ENCODE measurements around the gene HECW1. TPM values are rescaled to one million over a fixed set of nuclear protein-coding genes. Genes with fewer than 3 reads are reported as not detected.

The HECW1 gene
- polyA plus RNA-seq, 1 donor (not counting 4 experiments of a cell fraction or from before 2014, with no cell fraction given): not detected

DNA sequence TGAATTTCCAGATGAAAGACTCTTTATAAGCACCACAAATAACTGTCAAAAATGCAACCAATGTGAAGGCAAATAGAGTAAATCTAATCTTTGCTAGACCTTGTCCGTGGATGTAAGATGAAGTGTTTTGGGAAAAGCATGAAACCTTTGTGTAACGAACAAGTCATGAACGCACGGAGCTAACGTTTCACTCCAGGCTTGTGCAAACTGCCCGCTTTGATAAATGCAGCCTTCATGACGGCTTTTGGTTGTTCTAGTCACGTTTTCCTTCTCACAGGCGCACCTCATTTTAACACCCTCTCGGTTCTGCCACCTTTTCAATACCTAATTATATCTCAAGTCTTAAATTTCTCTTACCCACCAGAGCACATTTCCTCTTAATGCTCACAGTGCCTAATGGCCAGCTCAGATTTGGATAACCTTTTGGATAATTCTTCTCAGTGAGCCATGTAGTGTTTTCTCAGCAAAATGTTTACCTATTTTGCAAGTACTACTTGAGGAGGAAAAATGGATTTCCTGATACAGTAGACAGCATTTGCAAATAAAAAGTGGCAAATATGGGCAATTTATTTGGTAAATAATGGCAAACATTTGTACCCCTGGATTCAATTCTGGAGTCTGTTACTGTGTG, 63.2 kb downstream of the HECW1 start:
- Histone ChIP-seq H3K27ac (ENCODE audit: control insufficient read depth, insufficient read depth, low read length) (no peak overlapping the region), H4K20me1 (ENCODE audit: control insufficient read depth, extremely low read depth, insufficient read depth, low read length) (no peaks in the 10 kb centered on the region), H3K79me2 (ENCODE audit: control insufficient read depth, insufficient read depth, low read length) (no peaks in the 10 kb centered on the region), H3K9me1 (ENCODE audit: control insufficient read depth, extremely low read depth, insufficient read depth, low read length) (no peaks in the 10 kb centered on the region), H3K4me2 (ENCODE audit: control insufficient read depth, extremely low read depth, insufficient read depth, low read depth, low read length) (no peak overlapping the region), H3K4me1 (ENCODE audit: control insufficient read depth, extremely low read depth, insufficient read depth, low read length) (no peaks in the 10 kb centered on the region), H3K4me3 (ENCODE audit: control insufficient read depth in 2 of 3, extremely low read depth in 1 of 3, insufficient read depth in 2 of 3, low read depth in 1 of 3, low read length in 3 of 3) (no peak overlapping the region), H3K36me3 (ENCODE audit: control insufficient read depth in 2 of 2, extremely low read depth in 1 of 2, insufficient read depth in 2 of 2, low read length in 2 of 2) (no peaks in the 10 kb centered on the region), H3K9ac (ENCODE audit: control insufficient read depth, extremely low read depth, insufficient read depth, low read length) (no peak overlapping the region), H3K27me3 (ENCODE audit: control insufficient read depth, extremely low read depth, insufficient read depth, low read length) (peaks cover 4% of the 10 kb centered on the region), H3K9me3 (ENCODE audit: control insufficient read depth, low read depth, low read length) (no peaks in the 10 kb centered on the region), H2AFZ (ENCODE audit: control insufficient read depth, low read length) (no peak overlapping the region)
- FAIRE-seq (no peak), DNase-seq (ENCODE audit: low read depth, low spot score) (no peak)
- TF ChIP-seq EZH2 (IDR thresholded peaks at IDR 0.05; ENCODE audit: low read length) (no peak), CTCF (optimal IDR thresholded peaks at IDR 0.05 in 1 of 3, IDR thresholded peaks at IDR 0.05 in 1 of 3, conservative IDR thresholded peaks at IDR 0.05 in 1 of 3; ENCODE audit: extremely low read depth in 1 of 3, insufficient read depth in 2 of 3, low read length in 3 of 3) (no peak)
- dilution Hi-C loops (cut with MboI; ENCODE audit: extremely low pct_ligation_motif_present, low sequenced_read_pairs): no loop called here

DNA sequence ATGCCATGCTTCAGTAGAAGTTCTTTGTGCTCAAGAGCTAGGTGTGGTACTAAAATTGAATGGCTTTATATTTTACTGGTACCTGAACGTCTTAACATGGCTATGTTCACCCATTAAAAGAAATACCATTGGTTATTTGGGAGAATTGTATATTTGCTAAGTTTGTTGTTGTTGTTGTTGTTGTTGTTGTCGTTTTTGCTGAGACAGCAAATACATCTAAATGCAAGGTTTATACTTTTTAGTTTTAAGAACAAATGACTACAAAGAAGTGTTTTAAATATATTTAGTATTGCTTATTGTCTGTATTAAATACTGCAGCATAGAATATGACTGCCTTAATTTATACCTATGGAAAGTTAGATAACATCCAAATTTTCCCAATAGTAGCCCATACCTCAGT, 66.9 kb downstream of the HECW1 start:
- no peak overlapping the region for H2AFZ ChIP-seq (ENCODE audit: control insufficient read depth, low read length)
- no peaks in the 10 kb centered on the region for H4K20me1 ChIP-seq (ENCODE audit: control insufficient read depth, extremely low read depth, insufficient read depth, low read length)
- H3K27me3 ChIP-seq (ENCODE audit: control insufficient read depth, extremely low read depth, insufficient read depth, low read length): peaks cover 2% of the 10 kb centered on the region
- no peaks in the 10 kb centered on the region for H3K36me3 ChIP-seq (ENCODE audit: control insufficient read depth in 2 of 2, extremely low read depth in 1 of 2, insufficient read depth in 2 of 2, low read length in 2 of 2)
- H3K4me3 ChIP-seq (ENCODE audit: control insufficient read depth in 2 of 3, extremely low read depth in 1 of 3, insufficient read depth in 2 of 3, low read depth in 1 of 3, low read length in 3 of 3): no peak overlapping the region
- H3K79me2 ChIP-seq (ENCODE audit: control insufficient read depth, insufficient read depth, low read length): no peaks in the 10 kb centered on the region
- no peak overlapping the region for H3K9ac ChIP-seq (ENCODE audit: control insufficient read depth, extremely low read depth, insufficient read depth, low read length)
- H3K27ac ChIP-seq (ENCODE audit: control insufficient read depth, insufficient read depth, low read length): no peak overlapping the region
- no peak for TF ChIP-seq EZH2 (IDR thresholded peaks at IDR 0.05; ENCODE audit: low read length)
- TF ChIP-seq CTCF (optimal IDR thresholded peaks at IDR 0.05 in 1 of 3, IDR thresholded peaks at IDR 0.05 in 1 of 3, conservative IDR thresholded peaks at IDR 0.05 in 1 of 3; ENCODE audit: extremely low read depth in 1 of 3, insufficient read depth in 2 of 3, low read length in 3 of 3): no peak
- no peak for DNase-seq (ENCODE audit: low read depth, low spot score)
- dilution Hi-C loops (cut with MboI; ENCODE audit: extremely low pct_ligation_motif_present, low sequenced_read_pairs): no loop called here
- no peak overlapping the region for H3K4me2 ChIP-seq (ENCODE audit: control insufficient read depth, extremely low read depth, insufficient read depth, low read depth, low read length)
- FAIRE-seq: no peak
- H3K4me1 ChIP-seq (ENCODE audit: control insufficient read depth, extremely low read depth, insufficient read depth, low read length): no peaks in the 10 kb centered on the region
- no peaks in the 10 kb centered on the region for H3K9me3 ChIP-seq (ENCODE audit: control insufficient read depth, low read depth, low read length)
- no peaks in the 10 kb centered on the region for H3K9me1 ChIP-seq (ENCODE audit: control insufficient read depth, extremely low read depth, insufficient read depth, low read length)

Data from keratinocyte (primary cell).